CD4-positive, alpha-beta T cell (primary cell): ENCODE results near the gene TESK2. TPM values are rescaled to one million over a fixed set of nuclear protein-coding genes. Genes with fewer than 3 reads are reported as not detected.

ENCODE experiments used
- ATAC-seq: fragments of 200-7000 bp; cut with Tn5 transposase; one replicate; pipeline ENCODE4 v1.10.0; 2022; ENCODE audit warnings: mild to moderate bottlenecking; ENCODE audit not compliant: poor library complexity
- CTCF ChIA-PET: fragments of 350-600 bp; sonication (Branson Sonifier 250); formaldehyde crosslinking; loops from one replicate; lab custom pipeline; 2021; ENCODE audit warnings: antibody characterized with exemption, inconsistent platforms; lab: Charles Lee
- POLR2A ChIA-PET: fragments of 350-600 bp; sonication (Branson Sonifier 250); formaldehyde crosslinking; loops from one replicate; lab custom pipeline; 2021; ENCODE audit warnings: antibody characterized with exemption, inconsistent platforms; lab: Charles Lee
- DNase-seq, 14 experiments: peaks; one replicate each; pipeline ENCODE4 v3.0.0-alpha.2; 2013 to 2020; ENCODE audit warnings: mixed read lengths in 2 of 14
- H3K27ac ChIP-seq, 2 donors: one replicate each; pipeline versions ENCODE4 v1.5.1 to v1.7.0; 2013; ENCODE audit warnings: low read length in 2 of 2, low read depth in 1 of 2, mild to moderate bottlenecking in 1 of 2
- H3K27me3 ChIP-seq, 2 experiments: 1 replicate in 1 of 2; 2 replicates in 1 of 2; pipeline versions ENCODE4 v1.6.1 to v1.7.0; 2013; ENCODE audit warnings: low read length in 2 of 2, control low read depth in 1 of 2, mild to moderate bottlenecking in 1 of 2, moderate library complexity in 1 of 2; ENCODE audit not compliant: insufficient read depth in 2 of 2, control insufficient read depth in 1 of 2
- H3K36me3 ChIP-seq: one replicate; pipeline ENCODE4 v1.6.1; 2013; ENCODE audit warnings: low read length, control low read depth; ENCODE audit not compliant: insufficient read depth
- H3K4me1 ChIP-seq: one replicate; pipeline ENCODE4 v1.6.1; 2013; ENCODE audit warnings: low read length, control low read depth; ENCODE audit not compliant: insufficient read depth
- H3K4me3 ChIP-seq: one replicate; pipeline ENCODE4 v1.5.1; 2013; ENCODE audit warnings: mild to moderate bottlenecking, low read length, moderate library complexity
- H3K9me3 ChIP-seq, 2 experiments: 1 replicate in 1 of 2; 2 replicates in 1 of 2; pipeline versions ENCODE4 v1.6.1 to v1.7.0; 2013; ENCODE audit warnings: low read length in 2 of 2, mild to moderate bottlenecking in 2 of 2, control low read depth in 1 of 2, moderate library complexity in 1 of 2; ENCODE audit not compliant: control insufficient read depth in 1 of 2, insufficient read depth in 1 of 2
- H3K27ac Mint-ChIP-seq: one replicate; pipeline ENCODE4 v1.8.0; 2020; ENCODE audit warnings: mixed read lengths
- H3K27me3 Mint-ChIP-seq: one replicate; pipeline ENCODE4 v1.8.0; 2021; ENCODE audit warnings: mixed read lengths
- H3K36me3 Mint-ChIP-seq: one replicate; pipeline ENCODE4 v1.8.0; 2021; ENCODE audit warnings: low read depth, mixed read lengths
- H3K4me1 Mint-ChIP-seq: one replicate; pipeline ENCODE4 v1.8.0; 2021; ENCODE audit warnings: low read depth, mixed read lengths
- H3K4me3 Mint-ChIP-seq: one replicate; pipeline ENCODE4 v1.8.0; 2020; ENCODE audit warnings: mild to moderate bottlenecking, mixed read lengths
- H3K9me3 Mint-ChIP-seq: one replicate; pipeline ENCODE4 v1.8.0; 2020; ENCODE audit warnings: mixed read lengths
- intact Hi-C, 2 experiments: fragments of 100-400 bp; cut with DNase I in 1 of 2; cut with micrococcal nuclease in 1 of 2; formaldehyde crosslinking; loops; one replicate each; pipeline versions ENCODE4 v1.15.1 to v1.9.0; 2023 to 2025; cut with DNase I, micrococcal nuclease
- total RNA-seq, 174 experiments: library from RNA in 2 of 174; stranded (reverse) in 2 of 174; gene quantifications; one replicate each; pipeline ENCODE4 v1.2.3 and lab custom pipeline; 2021 to 2026
- TF ChIP-seq, protein P1 (sequence below): fragments of 200-600 bp; IDR thresholded peaks from one replicate; pipeline ENCODE4 v1.8.0; 2022; ENCODE audit warnings: antibody characterized with exemption, mild to moderate bottlenecking

The TESK2 gene
- total RNA-seq, 2 experiments from 2014 or later = 2.8 to 3.4 TPM

DNA sequence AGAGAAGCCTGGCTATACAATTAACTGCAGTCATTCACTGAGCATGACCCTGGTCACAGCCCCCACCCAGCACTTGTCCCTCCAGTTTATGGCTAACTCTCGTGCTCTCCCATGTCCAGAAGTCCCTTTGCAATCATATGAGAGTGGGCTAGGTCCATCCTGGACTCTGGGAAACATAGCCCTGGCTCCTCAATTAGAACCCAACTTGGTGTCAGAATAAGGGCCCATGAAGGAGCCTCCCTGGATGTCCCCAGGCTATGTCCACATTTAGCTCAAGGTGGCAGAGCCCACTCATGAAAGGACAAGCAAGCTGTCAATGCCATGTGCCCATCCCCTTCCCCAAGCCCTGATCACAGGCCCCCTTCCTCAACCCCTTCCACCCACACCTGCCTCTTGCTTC lies 191.7 kb downstream of the TESK2 start:
- Histone ChIP-seq H3K36me3 (no peaks in the 10 kb centered on the region), H3K4me3 (no peak overlapping the region), H3K4me1 (peaks cover 12% of the 10 kb centered on the region), H3K27me3 (no peaks in the 10 kb centered on the region), H3K27ac (no peak overlapping the region), H3K9me3 (no peaks in the 10 kb centered on the region)
- TF ChIP-seq, protein P1, sequence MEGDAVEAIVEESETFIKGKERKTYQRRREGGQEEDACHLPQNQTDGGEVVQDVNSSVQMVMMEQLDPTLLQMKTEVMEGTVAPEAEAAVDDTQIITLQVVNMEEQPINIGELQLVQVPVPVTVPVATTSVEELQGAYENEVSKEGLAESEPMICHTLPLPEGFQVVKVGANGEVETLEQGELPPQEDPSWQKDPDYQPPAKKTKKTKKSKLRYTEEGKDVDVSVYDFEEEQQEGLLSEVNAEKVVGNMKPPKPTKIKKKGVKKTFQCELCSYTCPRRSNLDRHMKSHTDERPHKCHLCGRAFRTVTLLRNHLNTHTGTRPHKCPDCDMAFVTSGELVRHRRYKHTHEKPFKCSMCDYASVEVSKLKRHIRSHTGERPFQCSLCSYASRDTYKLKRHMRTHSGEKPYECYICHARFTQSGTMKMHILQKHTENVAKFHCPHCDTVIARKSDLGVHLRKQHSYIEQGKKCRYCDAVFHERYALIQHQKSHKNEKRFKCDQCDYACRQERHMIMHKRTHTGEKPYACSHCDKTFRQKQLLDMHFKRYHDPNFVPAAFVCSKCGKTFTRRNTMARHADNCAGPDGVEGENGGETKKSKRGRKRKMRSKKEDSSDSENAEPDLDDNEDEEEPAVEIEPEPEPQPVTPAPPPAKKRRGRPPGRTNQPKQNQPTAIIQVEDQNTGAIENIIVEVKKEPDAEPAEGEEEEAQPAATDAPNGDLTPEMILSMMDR = no peak
- ChIA-PET CTCF (interaction anchor here (5.2 kb wide), 1 partner anchor 286 kb away, joined by 66 read pairs; the partner anchor contains the start of genes HECTD3 and UROD), POLR2A (interaction anchor here (1.2 to 6.2 kb wide), 2 partner anchors 287 to 500 kb away, joined by 3 to 141 read pairs; partner anchors contain the start of genes HECTD3 and UROD)
- Mint-ChIP-seq H3K9me3 (no peaks in the 10 kb centered on the region), H3K4me3 (no peak overlapping the region), H3K27ac (no peak overlapping the region), H3K27me3 (no peaks in the 10 kb centered on the region), H3K36me3 (no peaks in the 10 kb centered on the region), H3K4me1 (peaks cover 18% of the 10 kb centered on the region)
- ATAC-seq = no peak
- DNase-seq = no peak
- intact Hi-C loops = loop anchor here in 1 of 2 experiments (2.0 kb wide), 1 partner anchor 506 kb away; no protein-coding TSS in a partner anchor

DNA sequence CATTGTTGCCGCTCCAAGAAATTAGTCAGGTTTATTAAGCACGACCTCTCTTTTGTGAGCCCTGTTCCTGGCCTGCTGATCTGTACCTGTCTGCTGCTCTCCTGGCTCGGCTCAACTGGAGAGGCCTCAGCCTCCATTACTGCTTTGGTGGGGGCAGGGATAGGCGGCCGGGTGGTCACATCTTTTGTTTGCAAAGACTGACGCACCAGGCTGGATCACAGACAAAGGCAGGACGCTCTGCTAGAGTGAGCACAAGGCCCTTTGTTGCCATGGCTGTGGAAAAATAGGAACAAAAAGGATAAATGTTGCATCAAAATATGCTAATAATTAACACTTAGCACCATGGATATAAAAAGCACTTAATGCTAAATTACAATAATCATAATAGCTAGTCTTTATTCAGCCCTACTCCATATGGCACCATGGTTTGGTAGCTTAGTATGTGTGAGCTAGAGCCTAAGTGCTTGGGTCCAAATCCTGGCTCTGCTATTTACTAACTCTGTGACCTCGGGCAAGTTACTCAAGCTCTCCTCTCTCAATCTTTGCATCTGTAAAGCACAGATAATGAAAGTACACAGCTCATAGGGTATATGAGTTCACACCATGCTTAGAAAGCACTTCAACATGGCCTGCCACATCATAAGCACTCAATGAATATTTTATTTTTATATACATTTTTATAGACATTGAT lies 193.2 kb downstream of the TESK2 start:
- Mint-ChIP-seq H3K27me3 (no peaks in the 10 kb centered on the region), H3K4me3 (no peak overlapping the region), H3K9me3 (no peaks in the 10 kb centered on the region), H3K4me1 (peaks cover 8% of the 10 kb centered on the region), H3K27ac (no peak overlapping the region), H3K36me3 (no peaks in the 10 kb centered on the region)
- TF ChIP-seq, protein P1 = no peak
- ChIA-PET POLR2A (interaction anchor here (1.4 kb wide), 1 partner anchor 286 kb away, joined by 5 read pairs; the partner anchor contains the start of gene UROD), CTCF (no interaction called here)
- H3K27ac ChIP-seq = no peak overlapping the region
- H3K36me3 ChIP-seq = no peaks in the 10 kb centered on the region
- H3K4me3 ChIP-seq = no peak overlapping the region
- DNase-seq = no peak
- H3K9me3 ChIP-seq = no peaks in the 10 kb centered on the region
- H3K4me1 ChIP-seq = peaks cover 2% of the 10 kb centered on the region
- intact Hi-C loops = loop anchor here in 1 of 2 experiments (2.0 kb wide), 1 partner anchor 505 kb away; no protein-coding TSS in a partner anchor
- ATAC-seq = no peak
- no peaks in the 10 kb centered on the region for H3K27me3 ChIP-seq

Other genes with a start within 250 kb of the TESK2 start
- gene HPDL, start 164.3 kb downstream of the TESK2 start, total RNA-seq = not detected
- gene TOE1, start 151.0 kb downstream of the TESK2 start, total RNA-seq = 10 to 100 TPM; 44.5 to 46.2 TPM
- 10 to 100 TPM; 57.9 to 67.4 TPM for gene MUTYH, start 150.7 kb downstream of the TESK2 start, total RNA-seq
- gene CCDC163, start 8.9 kb upstream of the TESK2 start, total RNA-seq = under 1 TPM; 0.42 to 0.58 TPM
- gene MMACHC, start 9.1 kb upstream of the TESK2 start, total RNA-seq = under 1 TPM; 0.27 to 0.81 TPM
- gene PRDX1, start 30.7 kb upstream of the TESK2 start, total RNA-seq = 10 to 100 TPM; 18.1 to 24.1 TPM
- 10 to 100 TPM; 25.3 to 31.0 TPM for gene AKR1A1, start 59.7 kb upstream of the TESK2 start, total RNA-seq
- gene NASP, start 92.9 kb upstream of the TESK2 start, total RNA-seq = 100 to 1,000 TPM; 110 to 112 TPM
- gene CCDC17, start 132.9 kb upstream of the TESK2 start, total RNA-seq = 1 to 10 TPM; 2.1 to 2.3 TPM
- gene GPBP1L1, start 195.4 kb upstream of the TESK2 start, total RNA-seq = 100 to 1,000 TPM; 116 to 125 TPM
- 1 to 10 TPM; 5.6 to 6.3 TPM for gene TMEM69, start 197.0 kb upstream of the TESK2 start, total RNA-seq